ENCODE measurements around the gene ERCC8.

The ERCC8 gene

DNA sequence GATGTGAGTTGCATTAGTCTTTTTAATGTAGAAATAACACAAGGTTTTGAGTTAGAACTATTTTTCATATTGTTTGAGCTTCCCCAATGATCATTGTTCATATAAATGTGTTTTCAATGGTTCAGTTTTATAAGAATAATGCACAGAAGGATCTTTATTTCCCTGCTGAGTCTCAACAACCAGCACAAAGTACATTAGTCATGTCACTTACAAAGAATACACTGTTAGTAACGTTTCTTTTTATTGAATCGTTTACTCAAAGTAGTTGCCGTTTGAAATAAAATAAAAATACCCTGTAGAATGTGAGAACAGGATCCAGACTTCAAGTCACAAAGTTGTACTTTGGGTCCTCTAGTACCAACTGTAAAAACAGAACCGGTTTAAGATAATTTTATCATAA, 41.5 kb downstream of the ERCC8 start:
- Histone ChIP-seq H3F3A (ENCODE audit: low read depth) (no peaks in the 10 kb centered on the region), H3K4me1 (ENCODE audit: insufficient read depth, low read length, poor library complexity, severe bottlenecking) (no peaks in the 10 kb centered on the region), H3K79me2 (ENCODE audit: insufficient read depth, low read length) (no peaks in the 10 kb centered on the region), H3K9ac (ENCODE audit: low read depth, low read length, poor library complexity, severe bottlenecking) (no peak overlapping the region), H3K4me3 (ENCODE audit: low read length, poor library complexity, severe bottlenecking) (no peak overlapping the region), H3K9me3 (ENCODE audit: insufficient read depth, low read depth, low read length) (no peaks in the 10 kb centered on the region), H2AFZ (ENCODE audit: low read length) (no peak overlapping the region), H3K36me3 (ENCODE audit: insufficient read depth, low read length) (no peaks in the 10 kb centered on the region), H3K9me2 (replicated peaks; ENCODE audit: low read depth, low read length) (no peaks in the 10 kb centered on the region), H3K4me2 (ENCODE audit: low read depth, low read length, poor library complexity, severe bottlenecking) (no peak overlapping the region), H3K27me3 (ENCODE audit: insufficient read depth, low read length, poor library complexity, severe bottlenecking) (no peaks in the 10 kb centered on the region), H4K20me1 (ENCODE audit: insufficient read depth, low read length, poor library complexity, severe bottlenecking) (no peaks in the 10 kb centered on the region)
- no peak for TF ChIP-seq EZH2phosphoT487 (IDR thresholded peaks at IDR 0.05; ENCODE audit: borderline replicate concordance)
- TF ChIP-seq, protein P1, sequence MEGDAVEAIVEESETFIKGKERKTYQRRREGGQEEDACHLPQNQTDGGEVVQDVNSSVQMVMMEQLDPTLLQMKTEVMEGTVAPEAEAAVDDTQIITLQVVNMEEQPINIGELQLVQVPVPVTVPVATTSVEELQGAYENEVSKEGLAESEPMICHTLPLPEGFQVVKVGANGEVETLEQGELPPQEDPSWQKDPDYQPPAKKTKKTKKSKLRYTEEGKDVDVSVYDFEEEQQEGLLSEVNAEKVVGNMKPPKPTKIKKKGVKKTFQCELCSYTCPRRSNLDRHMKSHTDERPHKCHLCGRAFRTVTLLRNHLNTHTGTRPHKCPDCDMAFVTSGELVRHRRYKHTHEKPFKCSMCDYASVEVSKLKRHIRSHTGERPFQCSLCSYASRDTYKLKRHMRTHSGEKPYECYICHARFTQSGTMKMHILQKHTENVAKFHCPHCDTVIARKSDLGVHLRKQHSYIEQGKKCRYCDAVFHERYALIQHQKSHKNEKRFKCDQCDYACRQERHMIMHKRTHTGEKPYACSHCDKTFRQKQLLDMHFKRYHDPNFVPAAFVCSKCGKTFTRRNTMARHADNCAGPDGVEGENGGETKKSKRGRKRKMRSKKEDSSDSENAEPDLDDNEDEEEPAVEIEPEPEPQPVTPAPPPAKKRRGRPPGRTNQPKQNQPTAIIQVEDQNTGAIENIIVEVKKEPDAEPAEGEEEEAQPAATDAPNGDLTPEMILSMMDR (conservative IDR thresholded peaks at IDR 0.05; ENCODE audit: low read length) = no peak

DNA sequence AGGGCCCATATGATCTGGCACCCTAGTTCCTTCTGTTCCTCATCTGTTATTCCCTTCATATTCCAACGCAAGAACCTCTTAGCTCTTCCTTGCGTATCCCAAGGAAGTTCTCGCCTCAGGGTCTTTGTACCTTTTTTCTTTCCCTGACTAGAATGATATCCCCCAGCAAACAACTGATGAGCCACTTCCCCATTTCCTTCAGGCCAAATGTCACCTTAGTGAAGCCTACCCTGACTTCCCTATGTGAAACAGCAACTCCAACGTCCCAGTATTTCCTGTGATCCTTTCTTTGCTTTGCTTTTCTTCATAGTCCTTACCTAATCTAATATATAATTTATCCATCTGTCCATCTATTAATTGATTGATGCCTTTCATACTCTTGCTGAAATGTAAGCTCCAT, 47.9 kb downstream of the ERCC8 start:
- H3K9me3 ChIP-seq (ENCODE audit: insufficient read depth, low read depth, low read length) = no peaks in the 10 kb centered on the region
- TF ChIP-seq, protein P1 (conservative IDR thresholded peaks at IDR 0.05; ENCODE audit: low read length) = no peak
- no peak for TF ChIP-seq EZH2phosphoT487 (IDR thresholded peaks at IDR 0.05; ENCODE audit: borderline replicate concordance)

DNA sequence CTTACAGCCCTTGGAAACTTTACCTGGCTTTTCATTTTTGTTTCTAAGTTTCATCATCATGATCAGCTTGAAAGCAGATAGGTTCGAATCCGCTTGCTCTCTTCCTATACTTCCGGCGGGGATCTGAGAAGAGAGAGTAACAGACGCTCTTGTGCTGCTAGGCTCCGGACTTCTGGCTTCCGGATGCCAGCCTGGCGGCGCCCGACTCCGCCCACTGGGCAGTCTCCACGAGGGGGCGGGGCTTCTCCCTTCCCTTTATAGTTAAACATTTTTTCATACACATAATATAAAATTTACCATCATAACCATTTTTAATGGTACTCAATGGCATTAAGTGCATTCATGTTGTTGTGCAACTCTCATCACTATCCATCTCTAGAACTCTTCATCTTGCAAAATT, 51.3 kb downstream of the ERCC8 start:
- H3K27me3 ChIP-seq (ENCODE audit: insufficient read depth, low read length, poor library complexity, severe bottlenecking) = no peaks in the 10 kb centered on the region
- H3K9ac ChIP-seq (ENCODE audit: low read depth, low read length, poor library complexity, severe bottlenecking) = no peak overlapping the region
- H3K4me1 ChIP-seq (ENCODE audit: insufficient read depth, low read length, poor library complexity, severe bottlenecking) = no peaks in the 10 kb centered on the region
- no peaks in the 10 kb centered on the region for H3K36me3 ChIP-seq (ENCODE audit: insufficient read depth, low read length)
- H4K20me1 ChIP-seq (ENCODE audit: insufficient read depth, low read length, poor library complexity, severe bottlenecking) = no peaks in the 10 kb centered on the region
- H3K9me3 ChIP-seq (ENCODE audit: insufficient read depth, low read depth, low read length) = no peaks in the 10 kb centered on the region
- H3K4me3 ChIP-seq (ENCODE audit: low read length, poor library complexity, severe bottlenecking) = no peak overlapping the region
- H2AFZ ChIP-seq (ENCODE audit: low read length) = no peak overlapping the region
- TF ChIP-seq, protein P1 (conservative IDR thresholded peaks at IDR 0.05; ENCODE audit: low read length) = no peak
- no peak overlapping the region for H3K4me2 ChIP-seq (ENCODE audit: low read depth, low read length, poor library complexity, severe bottlenecking)
- no peaks in the 10 kb centered on the region for H3F3A ChIP-seq (ENCODE audit: low read depth)
- no peaks in the 10 kb centered on the region for H3K9me2 ChIP-seq (replicated peaks; ENCODE audit: low read depth, low read length)
- H3K79me2 ChIP-seq (ENCODE audit: insufficient read depth, low read length) = no peaks in the 10 kb centered on the region

More for the DNA sequence above, 47.9 kb downstream of the ERCC8 start:
- no peaks in the 10 kb centered on the region for H3K36me3 ChIP-seq (ENCODE audit: insufficient read depth, low read length)
- H3K79me2 ChIP-seq (ENCODE audit: insufficient read depth, low read length) = no peaks in the 10 kb centered on the region
- no peak overlapping the region for H2AFZ ChIP-seq (ENCODE audit: low read length)
- no peaks in the 10 kb centered on the region for H3K9me2 ChIP-seq (replicated peaks; ENCODE audit: low read depth, low read length)
- no peaks in the 10 kb centered on the region for H3K4me1 ChIP-seq (ENCODE audit: insufficient read depth, low read length, poor library complexity, severe bottlenecking)
- no peaks in the 10 kb centered on the region for H4K20me1 ChIP-seq (ENCODE audit: insufficient read depth, low read length, poor library complexity, severe bottlenecking)
- H3K4me2 ChIP-seq (ENCODE audit: low read depth, low read length, poor library complexity, severe bottlenecking) = no peak overlapping the region
- no peak overlapping the region for H3K4me3 ChIP-seq (ENCODE audit: low read length, poor library complexity, severe bottlenecking)
- H3F3A ChIP-seq (ENCODE audit: low read depth) = no peaks in the 10 kb centered on the region
- no peak overlapping the region for H3K9ac ChIP-seq (ENCODE audit: low read depth, low read length, poor library complexity, severe bottlenecking)
- no peaks in the 10 kb centered on the region for H3K27me3 ChIP-seq (ENCODE audit: insufficient read depth, low read length, poor library complexity, severe bottlenecking)
